ENCODE results near the gene CDK16.

The CDK16 gene

DNA sequence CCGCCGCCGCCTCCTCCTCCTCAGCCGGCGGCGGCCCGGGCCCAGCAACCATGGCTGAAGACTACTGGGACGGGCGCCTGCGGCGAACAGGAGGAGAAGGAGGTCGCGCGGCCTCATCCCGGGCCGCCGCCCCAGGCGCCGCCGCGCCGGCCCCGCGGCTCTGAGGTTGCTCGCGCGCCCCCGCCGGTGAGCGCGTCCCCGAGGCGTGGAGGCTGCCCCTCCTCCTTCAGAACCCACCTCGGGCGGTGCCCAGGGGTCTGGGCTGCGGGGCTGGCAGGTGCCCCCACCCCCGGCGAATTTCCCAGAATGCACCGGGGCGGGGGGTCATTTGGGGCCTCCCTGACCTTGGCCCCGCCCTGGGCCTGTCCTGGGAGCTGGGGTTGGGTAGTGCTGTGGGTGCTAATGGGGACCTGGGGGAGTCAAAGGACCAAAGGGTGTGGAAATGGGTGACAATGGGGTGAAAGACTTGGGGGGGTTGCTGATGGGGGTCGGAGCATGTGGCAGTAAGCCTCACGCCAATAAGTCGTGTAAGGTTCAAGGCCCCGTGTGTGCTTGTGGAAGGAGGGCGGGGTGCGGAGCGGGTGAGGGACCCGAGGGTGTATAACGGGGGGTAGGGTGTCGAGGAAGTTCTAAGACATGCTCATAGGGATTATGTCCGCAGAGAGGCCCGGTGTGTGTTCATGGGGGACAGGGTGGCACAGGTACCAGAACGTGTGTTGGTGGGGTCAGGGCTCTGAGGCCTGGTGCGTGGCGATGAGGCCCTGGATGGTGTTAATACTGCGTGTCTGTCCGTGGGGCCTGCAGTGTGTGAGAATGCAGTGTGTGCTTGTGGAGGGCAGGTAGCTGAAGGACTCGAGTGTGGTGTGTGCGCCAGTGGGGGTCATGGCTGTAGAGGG is 687 bp downstream of the CDK16 start:
- peak overlapping the region; percentile 100 for H3K27ac ChIP-seq
- TF ChIP-seq ZFX (IDR thresholded peaks at IDR 0.05): peak; percentile 18; the same call in 1 of the 2 replicates
- TF ChIP-seq, protein P1, sequence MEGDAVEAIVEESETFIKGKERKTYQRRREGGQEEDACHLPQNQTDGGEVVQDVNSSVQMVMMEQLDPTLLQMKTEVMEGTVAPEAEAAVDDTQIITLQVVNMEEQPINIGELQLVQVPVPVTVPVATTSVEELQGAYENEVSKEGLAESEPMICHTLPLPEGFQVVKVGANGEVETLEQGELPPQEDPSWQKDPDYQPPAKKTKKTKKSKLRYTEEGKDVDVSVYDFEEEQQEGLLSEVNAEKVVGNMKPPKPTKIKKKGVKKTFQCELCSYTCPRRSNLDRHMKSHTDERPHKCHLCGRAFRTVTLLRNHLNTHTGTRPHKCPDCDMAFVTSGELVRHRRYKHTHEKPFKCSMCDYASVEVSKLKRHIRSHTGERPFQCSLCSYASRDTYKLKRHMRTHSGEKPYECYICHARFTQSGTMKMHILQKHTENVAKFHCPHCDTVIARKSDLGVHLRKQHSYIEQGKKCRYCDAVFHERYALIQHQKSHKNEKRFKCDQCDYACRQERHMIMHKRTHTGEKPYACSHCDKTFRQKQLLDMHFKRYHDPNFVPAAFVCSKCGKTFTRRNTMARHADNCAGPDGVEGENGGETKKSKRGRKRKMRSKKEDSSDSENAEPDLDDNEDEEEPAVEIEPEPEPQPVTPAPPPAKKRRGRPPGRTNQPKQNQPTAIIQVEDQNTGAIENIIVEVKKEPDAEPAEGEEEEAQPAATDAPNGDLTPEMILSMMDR (conservative IDR thresholded peaks at IDR 0.05): no peak

DNA sequence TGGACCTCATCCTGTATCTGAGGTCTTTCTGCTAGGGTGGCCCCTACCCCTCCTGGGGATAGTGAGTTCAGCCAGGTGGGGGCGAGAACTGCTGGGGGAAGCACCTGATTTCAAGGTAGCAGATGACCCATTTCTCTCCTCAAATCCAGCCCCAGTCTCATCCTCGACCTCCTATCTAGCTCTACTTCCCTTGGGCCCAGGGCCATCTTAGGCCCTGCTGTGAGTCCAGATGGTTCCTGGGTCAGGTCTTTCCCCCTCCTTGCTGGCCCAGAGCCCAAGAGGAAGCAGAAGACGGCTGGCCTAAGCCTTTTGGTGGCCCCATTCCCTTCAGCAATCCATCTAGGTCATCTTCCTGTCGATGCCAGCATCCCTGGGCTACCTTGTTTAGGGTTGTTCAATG is 3.3 kb downstream of the CDK16 start:
- H3K27ac ChIP-seq: no peak overlapping the region
- no peak for TF ChIP-seq ZFX (IDR thresholded peaks at IDR 0.05)
- TF ChIP-seq, protein P1 (conservative IDR thresholded peaks at IDR 0.05): no peak

GRCh38 chrX:47222751-47223350 is 4.4 kb downstream of the CDK16 start:
- TF ChIP-seq, protein P1 (conservative IDR thresholded peaks at IDR 0.05): no peak
- no peak for TF ChIP-seq ZFX (IDR thresholded peaks at IDR 0.05)

GRCh38 chrX:47223476-47224250 is 5.2 kb downstream of the CDK16 start:
- TF ChIP-seq, protein P1 (conservative IDR thresholded peaks at IDR 0.05): no peak
- TF ChIP-seq ZFX (IDR thresholded peaks at IDR 0.05): no peak
- H3K27ac ChIP-seq: no peak overlapping the region

More at GRCh38 chrX:47222751-47223350, 4.4 kb downstream of the CDK16 start:
- H3K27ac ChIP-seq: no peak overlapping the region

- no peak overlapping the region for H3K27ac ChIP-seq
- TF ChIP-seq ZFX (IDR thresholded peaks at IDR 0.05): no peak
- TF ChIP-seq, protein P1 (conservative IDR thresholded peaks at IDR 0.05): no peak
Observed at GRCh38 chrX:47224266-47224895, 5.9 kb downstream of the CDK16 start.

GRCh38 chrX:47224896-47225290 is 6.4 kb downstream of the CDK16 start:
- TF ChIP-seq, protein P1 (conservative IDR thresholded peaks at IDR 0.05): no peak
- no peak for TF ChIP-seq ZFX (IDR thresholded peaks at IDR 0.05)
- H3K27ac ChIP-seq: no peak overlapping the region
